Neural cell (in vitro differentiated cells): ENCODE data around the gene CDH5. TPM values are rescaled to one million over a fixed set of nuclear protein-coding genes. Genes with fewer than 3 reads are reported as not detected.

Experiments
- H2AFZ ChIP-seq: fragments of 200-600, 300-800 bp; sonication (generic), shearing (Covaris generic); 2 replicates; pipeline ENCODE4 v1.6.0; 2014; ENCODE audit warnings: low read depth, mild to moderate bottlenecking, antibody characterized with exemption, low read length, moderate library complexity
- H3F3A ChIP-seq: fragments of 200-600 bp; shearing (Covaris generic); 2 replicates; pipeline ENCODE4 v1.6.1; 2016; ENCODE audit warnings: mild to moderate bottlenecking, moderate library complexity, mixed read lengths, antibody characterized with exemption, low read length; ENCODE audit not compliant: insufficient read depth, poor library complexity, severe bottlenecking
- H3K27ac ChIP-seq: fragments of 200-600, 300-800 bp; sonication (generic), shearing (Covaris generic); 2 replicates; pipeline ENCODE4 v1.5.1; 2014; ENCODE audit warnings: mild to moderate bottlenecking, low read length, moderate library complexity
- H3K27me3 ChIP-seq: fragments of 300-800, 200-600 bp; sonication (generic), shearing (Covaris generic); 2 replicates; pipeline ENCODE4 v1.6.0; 2014; ENCODE audit warnings: mild to moderate bottlenecking, low read depth, low read length, moderate library complexity; ENCODE audit not compliant: insufficient read depth
- H3K36me3 ChIP-seq: fragments of 300-800, 200-600 bp; sonication (generic), shearing (Covaris generic); 2 replicates; pipeline ENCODE4 v1.5.1; 2014; ENCODE audit warnings: mild to moderate bottlenecking, antibody characterized with exemption, low read length, moderate library complexity; ENCODE audit not compliant: insufficient read depth
- H3K4me2 ChIP-seq: fragments of 300-800, 200-600 bp; sonication (generic), shearing (Covaris generic); 2 replicates; pipeline ENCODE4 v1.6.0; 2014; ENCODE audit warnings: mild to moderate bottlenecking, low read length
- H3K4me3 ChIP-seq: fragments of 300-800, 200-600 bp; sonication (generic), shearing (Covaris generic); 2 replicates; pipeline ENCODE4 v1.5.1; 2014; ENCODE audit warnings: mild to moderate bottlenecking, low read length, moderate library complexity
- H3K79me2 ChIP-seq: fragments of 200-600 bp; shearing (Covaris generic); replicated peaks from 2 replicates; pipeline ENCODE4 v1.6.0; 2014; ENCODE audit warnings: mild to moderate bottlenecking, low read length, moderate library complexity; ENCODE audit not compliant: insufficient read depth
- H3K9ac ChIP-seq: fragments of 300-800, 200-600 bp; sonication (generic), shearing (Covaris generic); 2 replicates; pipeline ENCODE4 v1.6.1; 2016; ENCODE audit warnings: mild to moderate bottlenecking, low read length, mixed read lengths
- H3K9me2 ChIP-seq: fragments of 200-600 bp; shearing (Covaris generic); 2 replicates; pipeline ENCODE4 v1.6.1; 2016; ENCODE audit warnings: mild to moderate bottlenecking, low read length, mixed read lengths; ENCODE audit not compliant: insufficient read depth
- H3K9me3 ChIP-seq: fragments of 200-600, 300-800 bp; sonication (generic), shearing (Covaris generic); 2 replicates; pipeline ENCODE4 v1.6.1; 2016; ENCODE audit warnings: mild to moderate bottlenecking, mixed run types, low read length, moderate library complexity, mixed read lengths
- H4K20me1 ChIP-seq: fragments of 200-600 bp; shearing (Covaris generic); 2 replicates; pipeline ENCODE4 v1.6.1; 2016; ENCODE audit warnings: mild to moderate bottlenecking, mixed run types; ENCODE audit not compliant: insufficient read depth
- EP300 ChIP-seq: fragments of 450-650 bp; conservative IDR thresholded peaks from 2 replicates; pipeline ENCODE4 v1.6.1; 2014; ENCODE audit warnings: antibody characterized with exemption, mild to moderate bottlenecking, moderate library complexity; ENCODE audit not compliant: poor library complexity, severe bottlenecking
- EZH2 ChIP-seq: fragments of 200-600, 300-800 bp; shearing (Covaris generic), sonication (generic); IDR thresholded peaks from 2 replicates; pipeline ENCODE4 v1.6.1; 2014; ENCODE audit warnings: antibody characterized with exemption, low read length, borderline replicate concordance, mild to moderate bottlenecking; ENCODE audit not compliant: insufficient read depth, poor library complexity, severe bottlenecking
- MXI1 ChIP-seq: fragments of 450-650 bp; conservative IDR thresholded peaks from 2 replicates; pipeline ENCODE4 v1.6.1; 2014; ENCODE audit warnings: antibody characterized with exemption, mild to moderate bottlenecking; ENCODE audit not compliant: poor library complexity, severe bottlenecking
- POLR2AphosphoS5 ChIP-seq: IDR thresholded peaks from 2 replicates; pipeline ENCODE4 v1.6.1; 2012
- RAD21 ChIP-seq: fragments of 450-650 bp; conservative IDR thresholded peaks from 2 replicates; pipeline ENCODE4 v1.6.1; 2014; ENCODE audit warnings: antibody characterized with exemption, mild to moderate bottlenecking, moderate library complexity
- REST ChIP-seq: IDR thresholded peaks from 2 replicates; pipeline ENCODE4 v1.6.1; 2012; ENCODE audit warnings: borderline replicate concordance
- SMC3 ChIP-seq: fragments of 450-650 bp; conservative IDR thresholded peaks from 2 replicates; pipeline ENCODE4 v1.6.1; 2014; ENCODE audit warnings: antibody characterized with exemption, mild to moderate bottlenecking, moderate library complexity; ENCODE audit not compliant: poor library complexity
- TAF1 ChIP-seq: IDR thresholded peaks from 2 replicates; pipeline ENCODE4 v1.6.1; 2012; ENCODE audit warnings: low read depth
- polyA plus RNA-seq: library from polyadenylated mRNA; depleted of rRNA; stranded (reverse); fragments of >200 nt; gene quantifications from 2 replicates; pipeline ENCODE4 v1.2.3, GENCODE V29; 2014
- TF ChIP-seq, protein P1 (sequence below): fragments of 450-650 bp; IDR thresholded peaks from 2 replicates; pipeline ENCODE4 v1.5.1; 2014; ENCODE audit warnings: antibody characterized with exemption, mild to moderate bottlenecking, moderate library complexity; ENCODE audit not compliant: poor library complexity, severe bottlenecking

Gene CDH5
- polyA plus RNA-seq, 1 donor from 2014 or later, result not detected

DNA sequence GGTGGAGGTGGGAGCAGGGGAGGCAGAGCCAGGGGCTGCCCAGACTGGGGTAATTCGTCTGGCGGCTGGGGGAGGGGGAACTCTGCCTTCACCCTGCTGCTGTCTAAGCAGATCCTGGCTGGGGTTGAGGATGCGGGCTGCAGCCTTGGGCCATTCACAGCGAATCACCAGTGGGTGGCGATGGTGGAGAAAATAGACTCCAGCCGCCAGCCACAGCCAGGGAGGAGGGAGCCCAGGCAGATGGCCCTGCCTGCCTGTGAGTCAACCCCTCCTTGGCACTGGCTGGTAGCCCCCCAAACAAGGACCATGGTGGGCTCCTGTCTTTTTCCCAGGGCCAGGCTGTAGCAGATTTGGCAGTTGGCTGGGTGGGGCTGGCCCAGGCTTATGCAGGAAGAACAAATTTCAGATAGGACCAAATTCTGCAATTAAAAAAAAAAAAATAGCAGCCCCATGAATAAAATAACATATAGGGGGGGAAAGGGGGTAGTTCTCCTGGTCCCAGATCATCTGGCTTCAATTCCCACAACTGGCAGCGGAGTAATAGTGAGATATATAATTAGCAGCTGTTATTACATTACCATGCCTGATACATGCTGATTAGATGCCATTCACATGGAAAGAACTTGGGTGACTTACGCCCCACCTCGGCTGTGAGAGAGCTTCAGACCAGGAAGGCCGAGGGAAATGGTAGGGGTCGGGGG, 41.5 kb upstream of the CDH5 start:
- H3K9me3 ChIP-seq, result no peaks in the 10 kb centered on the region
- H3K79me2 ChIP-seq, result no peaks in the 10 kb centered on the region
- no peaks in the 10 kb centered on the region for H4K20me1 ChIP-seq
- no peak overlapping the region for H2AFZ ChIP-seq
- TF ChIP-seq, protein P1, sequence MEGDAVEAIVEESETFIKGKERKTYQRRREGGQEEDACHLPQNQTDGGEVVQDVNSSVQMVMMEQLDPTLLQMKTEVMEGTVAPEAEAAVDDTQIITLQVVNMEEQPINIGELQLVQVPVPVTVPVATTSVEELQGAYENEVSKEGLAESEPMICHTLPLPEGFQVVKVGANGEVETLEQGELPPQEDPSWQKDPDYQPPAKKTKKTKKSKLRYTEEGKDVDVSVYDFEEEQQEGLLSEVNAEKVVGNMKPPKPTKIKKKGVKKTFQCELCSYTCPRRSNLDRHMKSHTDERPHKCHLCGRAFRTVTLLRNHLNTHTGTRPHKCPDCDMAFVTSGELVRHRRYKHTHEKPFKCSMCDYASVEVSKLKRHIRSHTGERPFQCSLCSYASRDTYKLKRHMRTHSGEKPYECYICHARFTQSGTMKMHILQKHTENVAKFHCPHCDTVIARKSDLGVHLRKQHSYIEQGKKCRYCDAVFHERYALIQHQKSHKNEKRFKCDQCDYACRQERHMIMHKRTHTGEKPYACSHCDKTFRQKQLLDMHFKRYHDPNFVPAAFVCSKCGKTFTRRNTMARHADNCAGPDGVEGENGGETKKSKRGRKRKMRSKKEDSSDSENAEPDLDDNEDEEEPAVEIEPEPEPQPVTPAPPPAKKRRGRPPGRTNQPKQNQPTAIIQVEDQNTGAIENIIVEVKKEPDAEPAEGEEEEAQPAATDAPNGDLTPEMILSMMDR, result no peak
- TF ChIP-seq EP300 (no peak), EZH2 (no peak), RAD21 (no peak), TAF1 (no peak), MXI1 (no peak), POLR2AphosphoS5 (no peak)
- no peaks in the 10 kb centered on the region for H3F3A ChIP-seq
- H3K4me3 ChIP-seq, result no peak overlapping the region
- no peaks in the 10 kb centered on the region for H3K9me2 ChIP-seq
- H3K9ac ChIP-seq, result no peak overlapping the region
- no peaks in the 10 kb centered on the region for H3K36me3 ChIP-seq
- no peak overlapping the region for H3K4me2 ChIP-seq
- H3K27me3 ChIP-seq, result no peaks in the 10 kb centered on the region
- H3K27ac ChIP-seq, result no peak overlapping the region

GRCh38 chr16:66325717-66326376, 40.6 kb upstream of the CDH5 start:
- Histone ChIP-seq H3K36me3 (no peaks in the 10 kb centered on the region), H4K20me1 (no peaks in the 10 kb centered on the region), H3K4me2 (no peak overlapping the region), H3K9me3 (no peaks in the 10 kb centered on the region), H3K79me2 (no peaks in the 10 kb centered on the region), H3K9ac (no peak overlapping the region), H3F3A (no peaks in the 10 kb centered on the region), H3K27me3 (no peaks in the 10 kb centered on the region), H3K4me3 (no peak overlapping the region), H2AFZ (no peak overlapping the region), H3K27ac (no peak overlapping the region), H3K9me2 (no peaks in the 10 kb centered on the region)
- TF ChIP-seq RAD21 (no peak), EZH2 (no peak), REST (no peak), POLR2AphosphoS5 (no peak), TAF1 (no peak), MXI1 (no peak), SMC3 (no peak), EP300 (no peak)
- TF ChIP-seq, protein P1, result no peak
